HepG2 (cell line): Measurements from ENCODE around the gene TMEM139. TPM values are rescaled to one million over a fixed set of nuclear protein-coding genes. Genes with fewer than 3 reads are reported as not detected.

Experiments used
- AGO1 ChIP-seq: fragments of 200-400 bp; formaldehyde crosslinking; IDR thresholded peaks from 2 replicates; pipeline ENCODE4 v1.6.1; 2017; ENCODE audit warnings: mild to moderate bottlenecking, low read depth, low read length, moderate library complexity; ENCODE audit not compliant: poor library complexity, severe bottlenecking
- CENPT ChIP-seq: sonication (generic); formaldehyde crosslinking; IDR thresholded peaks from 2 replicates; pipeline ENCODE4 v1.8.0; 2022; ENCODE audit warnings: low read depth, mild to moderate bottlenecking, moderate library complexity, missing genetic modification reagents
- CREB1 ChIP-seq, 2 experiments: fragments of 450-650 bp in 1 of 2; IDR thresholded peaks; 2 replicates each; pipeline ENCODE4 v1.6.1; 2016 to 2017; ENCODE audit warnings: control low read depth in 1 of 2, mild to moderate bottlenecking in 1 of 2, missing compliant biosample characterization in 1 of 2, missing genetic modification characterization in 1 of 2
- FOXC1 ChIP-seq: sonication (generic); formaldehyde crosslinking; IDR thresholded peaks from 2 replicates; pipeline ENCODE4 v1.8.0; 2022; ENCODE audit warnings: mild to moderate bottlenecking, missing genetic modification reagents, borderline replicate concordance
- HDAC2 ChIP-seq: sonication (generic); formaldehyde crosslinking; IDR thresholded peaks from 2 replicates; pipeline ENCODE4 v1.4.0; 2020; ENCODE audit warnings: missing genetic modification reagents
- HOXA3 ChIP-seq: sonication (generic); formaldehyde crosslinking; IDR thresholded peaks from 2 replicates; pipeline ENCODE4 v1.5.0; 2020; ENCODE audit warnings: missing genetic modification reagents
- MAFK ChIP-seq, 2 experiments: IDR thresholded peaks in 1 of 2; conservative IDR thresholded peaks in 1 of 2; 2 replicates each; pipeline ENCODE4 v1.6.1; 2011; ENCODE audit warnings: improper control_type of control experiment in 2 of 2, low read length in 2 of 2
- MXI1 ChIP-seq: IDR thresholded peaks from 3 replicates; pipeline ENCODE4 v1.6.1; 2012; ENCODE audit warnings: low read depth, low read length, inconsistent platforms, borderline replicate concordance
- MYC ChIP-seq: sonication (generic); formaldehyde crosslinking; IDR thresholded peaks from 2 replicates; pipeline ENCODE4 v1.9.0; 2021; ENCODE audit warnings: missing genetic modification reagents, borderline replicate concordance
- NCOR1 ChIP-seq: fragments of 200-600 bp; sonication (generic); IDR thresholded peaks from 2 replicates; pipeline ENCODE4 v1.7.0; 2017; ENCODE audit warnings: antibody characterized with exemption, low read length, borderline replicate concordance
- REXO4 ChIP-seq: sonication (generic); formaldehyde crosslinking; IDR thresholded peaks from 2 replicates; pipeline ENCODE4 v1.8.0; 2022; ENCODE audit warnings: missing genetic modification reagents, mild to moderate bottlenecking, borderline replicate concordance
- RFX1 ChIP-seq: fragments of 450-650 bp; IDR thresholded peaks from 2 replicates; pipeline ENCODE4 v1.6.1; 2017
- SMAD1 ChIP-seq: sonication (generic); formaldehyde crosslinking; IDR thresholded peaks from 2 replicates; pipeline ENCODE4 v1.4.0; 2020; ENCODE audit warnings: missing genetic modification reagents, low read depth, mild to moderate bottlenecking, borderline replicate concordance
- ZFP36L1 ChIP-seq: sonication (generic); formaldehyde crosslinking; IDR thresholded peaks from 2 replicates; pipeline ENCODE4 v1.8.0; 2022; ENCODE audit warnings: mild to moderate bottlenecking, missing genetic modification reagents, moderate library complexity
- ZFP82 ChIP-seq: sonication (generic); formaldehyde crosslinking; IDR thresholded peaks from 2 replicates; pipeline ENCODE4 v1.5.1; 2020; ENCODE audit warnings: mild to moderate bottlenecking, missing genetic modification reagents, borderline replicate concordance
- ZMYM4 ChIP-seq: sonication (generic); formaldehyde crosslinking; IDR thresholded peaks from 2 replicates; pipeline ENCODE4 v1.8.1; 2023; ENCODE audit warnings: mild to moderate bottlenecking, missing genetic modification reagents
- ZNF264 ChIP-seq: sonication (generic); formaldehyde crosslinking; IDR thresholded peaks from 2 replicates; pipeline ENCODE4 v1.4.0; 2020; ENCODE audit warnings: missing genetic modification reagents
- ZNF33B ChIP-seq: sonication (generic); formaldehyde crosslinking; IDR thresholded peaks from 2 replicates; pipeline ENCODE4 v1.5.1; 2020; ENCODE audit warnings: mild to moderate bottlenecking, missing genetic modification reagents
- ZNF501 ChIP-seq: sonication (generic); formaldehyde crosslinking; IDR thresholded peaks from 2 replicates; pipeline ENCODE4 v1.5.1; 2020; ENCODE audit warnings: mild to moderate bottlenecking, moderate library complexity, missing genetic modification reagents
- ZNF543 ChIP-seq: sonication (generic); formaldehyde crosslinking; IDR thresholded peaks from 2 replicates; pipeline ENCODE4 v1.4.0; 2020; ENCODE audit warnings: mild to moderate bottlenecking, missing genetic modification reagents
- ZNF607 ChIP-seq: sonication (generic); formaldehyde crosslinking; IDR thresholded peaks from 2 replicates; pipeline ENCODE4 v1.5.1; 2020; ENCODE audit warnings: missing genetic modification reagents, mild to moderate bottlenecking, borderline replicate concordance
- ZNF674 ChIP-seq: sonication (generic); formaldehyde crosslinking; IDR thresholded peaks from 2 replicates; pipeline ENCODE4 v1.5.0; 2020; ENCODE audit warnings: low read depth, mild to moderate bottlenecking, missing genetic modification reagents
- ZNF839 ChIP-seq: sonication (generic); formaldehyde crosslinking; IDR thresholded peaks from 2 replicates; pipeline ENCODE4 v1.4.0; 2020; ENCODE audit warnings: missing genetic modification reagents, mild to moderate bottlenecking, borderline replicate concordance
- polyA plus RNA-seq, 8 experiments: library from polyadenylated mRNA; depleted of rRNA in 3 of 8; stranded (reverse) in 7 of 8; unstranded in 1 of 8; fragments of >200 nt; fragmentation: Illumina TruSeq in 4 of 8; extraction: Trizol in 4 of 8; gene quantifications; 2 replicates each; pipeline versions ENCODE4 v1.2.1 to v1.2.3, GENCODE V29; 2011 to 2016; ENCODE audit warnings: low read depth in 4 of 8, missing spikeins in 1 of 8, mixed read lengths in 1 of 8; ENCODE audit not compliant: insufficient read depth in 1 of 8
- total RNA-seq, 5 experiments: library from RNA; depleted of rRNA; stranded (reverse); fragments of >200 nt; fragmentation: Illumina TruSeq; extraction: Trizol; gene quantifications; 2 replicates each; pipeline ENCODE4 v1.2.3, GENCODE V29; 2016; ENCODE audit warnings: low read depth in 1 of 5
- TF ChIP-seq, protein P1 (sequence below): sonication (generic); formaldehyde crosslinking; IDR thresholded peaks from 2 replicates; pipeline ENCODE4 v1.5.0; 2020; ENCODE audit warnings: mild to moderate bottlenecking, low read depth, missing genetic modification reagents, borderline replicate concordance
- TF ChIP-seq, protein P2 (sequence below): sonication (generic); formaldehyde crosslinking; IDR thresholded peaks from 2 replicates; pipeline ENCODE4 v1.5.1; 2020; ENCODE audit warnings: mild to moderate bottlenecking, moderate library complexity, missing genetic modification reagents
- TF ChIP-seq, protein P3 (sequence below): sonication (generic); formaldehyde crosslinking; IDR thresholded peaks from 2 replicates; pipeline ENCODE4 v1.4.0; 2020; ENCODE audit warnings: missing genetic modification reagents

Gene TMEM139
- total and polyA plus RNA-seq, 2 of the 13 experiments (the other 11 are each of a cell fraction or from before 2014, with no cell fraction given): 7.9 to 14.0 TPM

DNA sequence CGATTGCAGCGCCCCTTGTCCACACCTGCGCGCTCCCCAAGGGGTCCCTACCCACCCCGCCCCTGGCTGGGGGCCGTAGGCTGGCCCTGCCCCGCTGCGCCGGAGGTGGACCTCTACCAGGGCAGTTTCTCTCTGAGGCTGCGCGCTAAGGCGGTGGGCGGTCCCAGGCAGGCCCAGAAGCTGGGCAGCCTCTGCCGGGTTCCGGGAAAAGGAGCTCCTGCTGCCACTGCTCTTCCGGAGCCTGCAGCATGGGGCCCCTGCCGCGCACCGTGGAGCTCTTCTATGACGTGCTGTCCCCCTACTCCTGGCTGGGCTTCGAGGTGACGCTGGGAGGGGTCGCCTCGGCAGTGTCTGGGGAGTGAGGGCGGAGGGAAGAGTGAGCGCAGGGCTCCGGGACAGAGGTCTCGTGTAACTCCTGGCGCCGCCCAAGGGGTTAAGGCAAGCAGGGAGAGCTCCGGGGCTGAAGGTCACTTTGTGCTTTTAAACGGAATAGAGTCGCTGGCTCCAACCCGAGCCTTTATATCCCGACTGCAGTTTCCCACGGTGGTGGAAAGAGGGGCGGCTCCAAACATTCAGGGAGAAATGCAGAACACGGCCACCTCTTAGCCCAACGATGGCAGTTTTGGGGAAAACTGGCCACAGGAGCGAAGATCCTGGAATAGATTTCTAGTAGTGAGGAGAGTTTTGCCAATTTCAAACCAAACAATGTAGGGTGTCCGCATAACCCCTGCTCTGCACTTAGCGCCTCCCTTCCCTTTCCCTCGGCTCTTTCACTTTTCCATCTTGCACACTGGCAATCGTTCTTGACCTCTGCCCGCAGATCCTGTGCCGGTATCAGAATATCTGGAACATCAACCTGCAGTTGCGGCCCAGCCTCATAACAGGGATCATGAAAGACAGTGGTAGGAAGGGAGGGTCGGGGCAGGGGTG, 21.2 kb upstream of the TMEM139 start, which contains the start of gene GSTK1 (continued):
- TF ChIP-seq, protein P1, sequence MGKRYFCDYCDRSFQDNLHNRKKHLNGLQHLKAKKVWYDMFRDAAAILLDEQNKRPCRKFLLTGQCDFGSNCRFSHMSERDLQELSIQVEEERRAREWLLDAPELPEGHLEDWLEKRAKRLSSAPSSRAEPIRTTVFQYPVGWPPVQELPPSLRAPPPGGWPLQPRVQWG: no peak
- peak; percentile 52; the same call in 1 of the 3 replicates for TF ChIP-seq MXI1
- peak; percentile 62; the same call in 1 of the 2 replicates for TF ChIP-seq ZNF607 (CRISPR knock-in tag)
- TF ChIP-seq ZNF839 (CRISPR knock-in tag): 0 out of 2 replicates have a peak, but pooled peaks have one; percentile 13
- 0 out of 2 replicates have a peak, but pooled peaks have one; percentile 70 for TF ChIP-seq ZFP36L1
- TF ChIP-seq AGO1: peak; percentile 50
- TF ChIP-seq SMAD1: 0 out of 2 replicates have a peak, but pooled peaks have one; percentile 28
- no peak for TF ChIP-seq ZNF674 (CRISPR knock-in tag)
- TF ChIP-seq REXO4 (CRISPR knock-in tag): no peak
- TF ChIP-seq ZNF501 (CRISPR knock-in tag): peak; percentile 44; the same call in 1 of the 2 replicates
- TF ChIP-seq MAFK (conservative IDR thresholded peaks at IDR 0.05 in 1 of 2, IDR thresholded peaks at IDR 0.05 in 1 of 2; ENCODE audit: low read length in 2 of 2): no peak
- no peak; the same call in 1 of the 2 replicates for TF ChIP-seq ZFP82
- TF ChIP-seq ZNF33B (CRISPR knock-in tag): 0 out of 2 replicates have a peak, but pooled peaks have one; percentile 41
- peak; percentile 60 for TF ChIP-seq HOXA3 (CRISPR knock-in tag)
- TF ChIP-seq ZNF264 (CRISPR knock-in tag): no peak
- peak; percentile 86 for TF ChIP-seq ZMYM4 (CRISPR knock-in tag)
- TF ChIP-seq, protein P2, sequence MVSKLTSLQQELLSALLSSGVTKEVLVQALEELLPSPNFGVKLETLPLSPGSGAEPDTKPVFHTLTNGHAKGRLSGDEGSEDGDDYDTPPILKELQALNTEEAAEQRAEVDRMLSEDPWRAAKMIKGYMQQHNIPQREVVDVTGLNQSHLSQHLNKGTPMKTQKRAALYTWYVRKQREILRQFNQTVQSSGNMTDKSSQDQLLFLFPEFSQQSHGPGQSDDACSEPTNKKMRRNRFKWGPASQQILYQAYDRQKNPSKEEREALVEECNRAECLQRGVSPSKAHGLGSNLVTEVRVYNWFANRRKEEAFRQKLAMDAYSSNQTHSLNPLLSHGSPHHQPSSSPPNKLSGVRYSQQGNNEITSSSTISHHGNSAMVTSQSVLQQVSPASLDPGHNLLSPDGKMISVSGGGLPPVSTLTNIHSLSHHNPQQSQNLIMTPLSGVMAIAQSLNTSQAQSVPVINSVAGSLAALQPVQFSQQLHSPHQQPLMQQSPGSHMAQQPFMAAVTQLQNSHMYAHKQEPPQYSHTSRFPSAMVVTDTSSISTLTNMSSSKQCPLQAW: peak; percentile 63; the same call in 1 of the 2 replicates
- TF ChIP-seq RFX1: no peak
- peak; percentile 65; the same call in 1 of the 2 replicates for TF ChIP-seq NCOR1
- peak; percentile 64; the same call in 1 of the 2 replicates for TF ChIP-seq ZNF543 (CRISPR knock-in tag)
- peak; percentile 89 for TF ChIP-seq MYC (CRISPR knock-in tag)
- TF ChIP-seq, protein P3, sequence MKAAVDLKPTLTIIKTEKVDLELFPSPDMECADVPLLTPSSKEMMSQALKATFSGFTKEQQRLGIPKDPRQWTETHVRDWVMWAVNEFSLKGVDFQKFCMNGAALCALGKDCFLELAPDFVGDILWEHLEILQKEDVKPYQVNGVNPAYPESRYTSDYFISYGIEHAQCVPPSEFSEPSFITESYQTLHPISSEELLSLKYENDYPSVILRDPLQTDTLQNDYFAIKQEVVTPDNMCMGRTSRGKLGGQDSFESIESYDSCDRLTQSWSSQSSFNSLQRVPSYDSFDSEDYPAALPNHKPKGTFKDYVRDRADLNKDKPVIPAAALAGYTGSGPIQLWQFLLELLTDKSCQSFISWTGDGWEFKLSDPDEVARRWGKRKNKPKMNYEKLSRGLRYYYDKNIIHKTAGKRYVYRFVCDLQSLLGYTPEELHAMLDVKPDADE (CRISPR knock-in tag): no peak
- TF ChIP-seq HDAC2: peak; percentile 70
- 0 out of 2 replicates have a peak, but pooled peaks have one; percentile 36 for TF ChIP-seq CENPT (CRISPR knock-in tag)
- peak; percentile 86; the same call in 1 of the 2 replicates for TF ChIP-seq FOXC1 (CRISPR knock-in tag)
- TF ChIP-seq CREB1 (IDR thresholded peaks at IDR 0.05): peak; percentile 32; the same call in 1 of the 2 replicates
- TF ChIP-seq CREB1 (CRISPR knock-in tag; IDR thresholded peaks at IDR 0.05): 0 out of 2 replicates have a peak, but pooled peaks have one; percentile 18
